Measurements from ENCODE around the gene AGAP2. TPM values are rescaled to one million over a fixed set of nuclear protein-coding genes. Genes with fewer than 3 reads are reported as not detected.

Gene AGAP2
- total and polyA plus RNA-seq, 9 of the 15 experiments (the other 6 are each of a cell fraction or from before 2014, with no cell fraction given) = 0.04 to 0.77 (median 0.28) TPM; not detected in 1

DNA sequence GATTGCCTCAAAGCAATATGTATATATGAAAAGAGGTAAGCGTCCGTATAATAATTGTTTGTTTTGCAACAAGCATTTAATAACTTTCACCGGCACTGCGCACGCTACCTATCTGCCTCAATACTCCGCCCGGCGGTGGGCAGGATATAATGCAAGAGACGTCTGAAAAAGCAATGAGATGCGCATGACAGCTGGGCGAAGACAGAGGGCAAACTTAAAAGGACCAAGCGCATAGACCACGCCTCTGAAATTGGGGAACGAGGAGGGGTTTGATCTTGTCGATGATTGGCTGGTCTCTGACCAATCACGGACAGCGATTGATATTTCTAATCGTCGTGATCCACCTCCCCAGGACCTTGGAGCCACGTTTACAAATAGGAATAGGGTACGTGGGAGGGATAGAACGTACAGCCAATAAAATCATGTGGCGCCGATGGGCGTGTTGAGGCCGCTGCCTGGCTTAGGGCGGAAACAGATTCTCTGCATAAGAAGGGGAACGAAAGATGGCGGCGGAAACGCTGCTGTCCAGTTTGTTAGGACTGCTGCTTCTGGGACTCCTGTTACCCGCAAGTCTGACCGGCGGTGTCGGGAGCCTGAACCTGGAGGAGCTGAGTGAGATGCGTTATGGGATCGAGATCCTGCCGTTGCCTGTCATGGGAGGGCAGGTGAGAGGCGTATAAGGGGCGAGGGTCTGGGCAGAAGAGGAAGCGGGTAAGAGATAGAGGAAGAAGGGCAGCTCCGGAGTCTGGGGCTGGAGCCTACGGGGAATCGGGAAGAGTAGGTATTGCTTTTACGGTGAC, 44.7 kb downstream of the AGAP2 start, which contains the start of gene OS9 (continued):
- peak; percentile 97 for TF ChIP-seq ELF1 (tag; IDR thresholded peaks at IDR 0.05)
- TF ChIP-seq GATAD2A (IDR thresholded peaks at IDR 0.05) = 0 out of 2 replicates have a peak, but pooled peaks have one; percentile 18
- TF ChIP-seq ZFX (CRISPR knock-in tag; IDR thresholded peaks at IDR 0.05) = no peak; the same call in 1 of the 2 replicates
- peak; percentile 57 for TF ChIP-seq SP2 (IDR thresholded peaks at IDR 0.05; ENCODE audit: extremely low read depth, low read depth, low read length, poor library complexity, severe bottlenecking)
- peak; percentile 13; the same call in 1 of the 2 replicates for TF ChIP-seq JUN (IDR thresholded peaks at IDR 0.05; ENCODE audit: borderline replicate concordance, low read depth, low read length)
- no peak for TF ChIP-seq JUN (CRISPR knock-in tag; IDR thresholded peaks at IDR 0.05; ENCODE audit: borderline replicate concordance)
- peak; percentile 68 for TF ChIP-seq L3MBTL2 (IDR thresholded peaks at IDR 0.05)
- TF ChIP-seq POLR3G (IDR thresholded peaks at IDR 0.05; ENCODE audit: extremely low read depth, insufficient read length, insufficient replicate concordance) = no peak
- TF ChIP-seq, protein P1, sequence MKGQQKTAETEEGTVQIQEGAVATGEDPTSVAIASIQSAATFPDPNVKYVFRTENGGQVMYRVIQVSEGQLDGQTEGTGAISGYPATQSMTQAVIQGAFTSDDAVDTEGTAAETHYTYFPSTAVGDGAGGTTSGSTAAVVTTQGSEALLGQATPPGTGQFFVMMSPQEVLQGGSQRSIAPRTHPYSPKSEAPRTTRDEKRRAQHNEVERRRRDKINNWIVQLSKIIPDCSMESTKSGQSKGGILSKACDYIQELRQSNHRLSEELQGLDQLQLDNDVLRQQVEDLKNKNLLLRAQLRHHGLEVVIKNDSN (CRISPR knock-in tag; IDR thresholded peaks at IDR 0.05) = peak; percentile 51
- no peak for TF ChIP-seq DPF2 (IDR thresholded peaks at IDR 0.05)
- peak; percentile 90 for TF ChIP-seq MEIS2 (IDR thresholded peaks at IDR 0.05; ENCODE audit: partially characterized antibody)
- TF ChIP-seq NKRF (IDR thresholded peaks at IDR 0.05; ENCODE audit: borderline replicate concordance) = peak; percentile 92
- TF ChIP-seq SOX6 (IDR thresholded peaks at IDR 0.05) = 0 out of 2 replicates have a peak, but pooled peaks have one; percentile 35
- peak; percentile 69 to 70 for TF ChIP-seq RAD21 (CRISPR knock-in tag; conservative IDR thresholded peaks at IDR 0.05 in 1 of 2, IDR thresholded peaks at IDR 0.05 in 1 of 2)
- TF ChIP-seq ZNF551 (CRISPR knock-in tag; IDR thresholded peaks at IDR 0.05) = no peak
- TF ChIP-seq U2AF2 (optimal IDR thresholded peaks at IDR 0.05; ENCODE audit: low read depth, low read length) = no peak
- 0 out of 4 replicates have a peak, but pooled peaks of 1 of the 2 experiments have one; percentile 34 for TF ChIP-seq ARNT (IDR thresholded peaks at IDR 0.05)
- 0 out of 2 replicates have a peak, but pooled peaks have one; percentile 20 for TF ChIP-seq STAT6 (CRISPR knock-in tag; IDR thresholded peaks at IDR 0.05)
- peak; percentile 69 for TF ChIP-seq EP400 (IDR thresholded peaks at IDR 0.05)
- peak; percentile 97 for TF ChIP-seq KDM5B (IDR thresholded peaks at IDR 0.05; ENCODE audit: insufficient replicate concordance, low read depth, low read length)
- peak; percentile 48 for TF ChIP-seq MXI1 (IDR thresholded peaks at IDR 0.05; ENCODE audit: low read depth, low read length)
- peak; percentile 98 for TF ChIP-seq CC2D1A (IDR thresholded peaks at IDR 0.05)
- no peak for TF ChIP-seq CEBPG (CRISPR knock-in tag; IDR thresholded peaks at IDR 0.05)
- peak in 1 of 2 experiments; percentile 44; a peak in 2 of 4 replicates for TF ChIP-seq CEBPG (tag; conservative IDR thresholded peaks at IDR 0.05 in 1 of 2, IDR thresholded peaks at IDR 0.05 in 1 of 2)
